Mesothelial cell of epicardium (in vitro differentiated cells): ENCODE data around the gene HAGHL. TPM values are rescaled to one million over a fixed set of nuclear protein-coding genes. Genes with fewer than 3 reads are reported as not detected.
A peak's percentile ranks its signal among the peaks of the same experiment; 100 is the strongest.
"Not testable (repeated sequence)": the region's sequence is repeated elsewhere in the genome, so short reads cannot be mapped to it uniquely, and the experiment has no call there.

Experiments
- DNase-seq, 2 experiments: peaks; one replicate each; pipeline ENCODE4 v3.0.0; 2021; ENCODE audit warnings: low spot score in 2 of 2; ENCODE audit not compliant: unreplicated experiment in 2 of 2
- H3K27ac Mint-ChIP-seq: 2 replicates; pipeline ENCODE4 v1.8.0; 2021; ENCODE audit warnings: mixed read lengths
- H3K27me3 Mint-ChIP-seq: 2 replicates; pipeline ENCODE4 v1.8.0; 2021; ENCODE audit warnings: low read depth, mixed read lengths
- H3K36me3 Mint-ChIP-seq: 2 replicates; pipeline ENCODE4 v1.8.0; 2021; ENCODE audit warnings: mixed read lengths
- H3K4me1 Mint-ChIP-seq: 2 replicates; pipeline ENCODE4 v1.8.0; 2021; ENCODE audit warnings: mixed read lengths
- H3K4me3 Mint-ChIP-seq: 2 replicates; pipeline ENCODE4 v1.8.0; 2021; ENCODE audit warnings: mild to moderate bottlenecking, moderate library complexity, mixed read lengths
- H3K9me3 Mint-ChIP-seq: 2 replicates; pipeline ENCODE4 v1.8.0; 2021; ENCODE audit warnings: mixed read lengths
- CTCF ChIP-seq: fragments of 200-600 bp; sonication (generic); IDR thresholded peaks from one replicate; pipeline ENCODE4 v1.5.0; 2021; ENCODE audit warnings: antibody characterized with exemption; ENCODE audit not compliant: unreplicated experiment
- total RNA-seq: library from RNA; stranded (reverse); gene quantifications from 3 replicates; pipeline ENCODE4 v1.2.1, GENCODE V29; 2021

Gene HAGHL
- total RNA-seq, 1 donor from 2014 or later: 6.4 TPM

- no peaks in the 10 kb centered on the region for H3K9me3 Mint-ChIP-seq
- no peaks in the 10 kb centered on the region for H3K27me3 Mint-ChIP-seq
- DNase-seq: no peak
- no peak overlapping the region for H3K27ac Mint-ChIP-seq
- no peak for TF ChIP-seq CTCF
- peaks cover 9% of the 10 kb centered on the region for H3K4me1 Mint-ChIP-seq
- H3K36me3 Mint-ChIP-seq: peaks cover 6% of the 10 kb centered on the region
- peak overlapping the region; percentile 79 for H3K4me3 Mint-ChIP-seq
Measured at GRCh38 chr16:740459-740763, 13.5 kb downstream of the HAGHL start.

- H3K4me3 Mint-ChIP-seq: peak within 1 kb of the TSS; percentile 79
- DNase-seq: peak; percentile 94 to 99
- H3K36me3 Mint-ChIP-seq: peaks cover 5% of the 10 kb centered on the region
- no peaks in the 10 kb centered on the region for H3K9me3 Mint-ChIP-seq
- H3K4me1 Mint-ChIP-seq: peaks cover 9% of the 10 kb centered on the region
- H3K27me3 Mint-ChIP-seq: no peaks in the 10 kb centered on the region
- TF ChIP-seq CTCF: peak; percentile 93
- peak within 1 kb of the TSS; percentile 80 for H3K27ac Mint-ChIP-seq
Measured at GRCh38 chr16:740764-741505, 14.0 kb downstream of the HAGHL start, which contains the start of gene CIAO3. CIAO3 (minus strand) TSS chr16:740997; CDS start chr16:740985, 12 bp downstream.

GRCh38 chr16:741986-742629 lies 15.2 kb downstream of the HAGHL start:
- no peak for TF ChIP-seq CTCF
- Mint-ChIP-seq H3K4me1 (peaks cover 9% of the 10 kb centered on the region), H3K9me3 (no peaks in the 10 kb centered on the region), H3K4me3 (peak overlapping the region; percentile 79), H3K36me3 (peaks cover 5% of the 10 kb centered on the region), H3K27ac (no peak overlapping the region), H3K27me3 (no peaks in the 10 kb centered on the region)
- no peak for DNase-seq

GRCh38 chr16:742894-743293 lies 16.0 kb downstream of the HAGHL start:
- H3K27me3 Mint-ChIP-seq, H3K4me3 Mint-ChIP-seq, H3K27ac Mint-ChIP-seq, H3K4me1 Mint-ChIP-seq, H3K36me3 Mint-ChIP-seq, H3K9me3 Mint-ChIP-seq, DNase-seq: not testable (repeated sequence)

GRCh38 chr16:743794-744500 lies 17.0 kb downstream of the HAGHL start:
- Mint-ChIP-seq H3K4me1 (peaks cover 9% of the 10 kb centered on the region), H3K9me3 (no peaks in the 10 kb centered on the region), H3K27me3 (no peaks in the 10 kb centered on the region), H3K36me3 (no peaks in the 10 kb centered on the region), H3K27ac (no peak overlapping the region), H3K4me3 (no peak overlapping the region)
- TF ChIP-seq CTCF: peak; percentile 30
- no peak for DNase-seq

- Mint-ChIP-seq H3K4me1 (peaks cover 3% of the 10 kb centered on the region), H3K4me3 (no peak overlapping the region), H3K9me3 (no peaks in the 10 kb centered on the region), H3K36me3 (no peaks in the 10 kb centered on the region), H3K27me3 (no peaks in the 10 kb centered on the region), H3K27ac (no peak overlapping the region)
- no peak for DNase-seq
- peak; percentile 53 for TF ChIP-seq CTCF
Measured at GRCh38 chr16:745739-746138, 18.8 kb downstream of the HAGHL start.
